Subcutaneous adipose tissue (tissue), 4 donors: ENCODE results near the gene APBA3. TPM values are rescaled to one million over a fixed set of nuclear protein-coding genes. Genes with fewer than 3 reads are reported as not detected.

Source experiments
- CTCF ChIP-seq: fragments of 450-650 bp; IDR thresholded peaks from one replicate; pipeline ENCODE4 v1.5.1; 2016; ENCODE audit warnings: low read depth, mild to moderate bottlenecking, control low read depth, antibody characterized with exemption, moderate library complexity
- total RNA-seq, 4 donors: library from RNA; depleted of rRNA; stranded (reverse); fragments of >200 nt; gene quantifications; one replicate each; pipeline ENCODE4 v1.1.0, GENCODE V29; 2016

The APBA3 gene
- total RNA-seq = 10 to 100 TPM; 12.4 to 31.3 (median 15.4) TPM

- TF ChIP-seq CTCF = no peak
Measured at GRCh38 chr19:3761382-3762129, at the start of gene APBA3. Gene APBA3 (minus strand): TSS chr19:3761692. CDS start chr19:3760264, 1,428 bp downstream.

GRCh38 chr19:3810708-3811355, 49.3 kb upstream of the APBA3 start:
- TF ChIP-seq CTCF = no peak

GRCh38 chr19:3809881-3810707, 48.6 kb upstream of the APBA3 start:
- TF ChIP-seq CTCF = no peak

GRCh38 chr19:3808420-3809143, 47.1 kb upstream of the APBA3 start:
- no peak for TF ChIP-seq CTCF

GRCh38 chr19:3807574-3808354, 46.3 kb upstream of the APBA3 start:
- no peak for TF ChIP-seq CTCF

GRCh38 chr19:3807131-3807480, 45.6 kb upstream of the APBA3 start:
- TF ChIP-seq CTCF = no peak
